HEK293 (cell line): ENCODE measurements around the gene ASTN2.

ENCODE experiments used
- CTCF ChIP-seq: fragments of 450-650 bp; formaldehyde crosslinking; IDR thresholded peaks from 2 replicates; pipeline ENCODE4 v1.5.1; 2016; ENCODE audit warnings: missing biosample characterization, missing genetic modification characterization
- PATZ1 ChIP-seq: fragments of 450-650 bp; formaldehyde crosslinking; IDR thresholded peaks from 2 replicates; pipeline ENCODE4 v1.5.1; 2016; ENCODE audit warnings: missing biosample characterization, missing genetic modification characterization
- ZNF140 ChIP-seq: fragments of 450-650 bp; formaldehyde crosslinking; IDR thresholded peaks from 2 replicates; pipeline ENCODE4 v1.5.1; 2016; ENCODE audit warnings: missing biosample characterization, missing genetic modification characterization
- ZNF354C ChIP-seq: fragments of 450-650 bp; formaldehyde crosslinking; IDR thresholded peaks from 2 replicates; pipeline ENCODE4 v1.5.1; 2016; ENCODE audit warnings: missing biosample characterization, missing genetic modification characterization, low read depth, borderline replicate concordance
- ZNF37A ChIP-seq: fragments of 450-650 bp; IDR thresholded peaks from 2 replicates; pipeline ENCODE4 v1.5.1; 2018; ENCODE audit warnings: missing biosample characterization, missing genetic modification characterization
- ZNF639 ChIP-seq: fragments of 450-650 bp; formaldehyde crosslinking; IDR thresholded peaks from 2 replicates; pipeline ENCODE4 v1.5.1; 2016; ENCODE audit warnings: missing biosample characterization, missing genetic modification characterization
- ZNF664 ChIP-seq: fragments of 450-650 bp; formaldehyde crosslinking; IDR thresholded peaks from 2 replicates; pipeline ENCODE4 v1.5.1; 2016; ENCODE audit warnings: missing biosample characterization, missing genetic modification characterization

GRCh38 chr9:116939161-116939560 lies 475.7 kb downstream of the ASTN2 start:
- TF ChIP-seq PATZ1: no peak
- TF ChIP-seq ZNF37A (tag by site-specific recombination): no peak
- TF ChIP-seq CTCF (tag by site-specific recombination): no peak
- no peak for TF ChIP-seq ZNF140 (tag by site-specific recombination)
- no peak for TF ChIP-seq ZNF664 (tag by site-specific recombination)
- no peak for TF ChIP-seq ZNF354C
- TF ChIP-seq ZNF639 (tag by site-specific recombination): no peak
